ENCODE measurements around the gene NANOGP8.

NANOGP8 gene

DNA sequence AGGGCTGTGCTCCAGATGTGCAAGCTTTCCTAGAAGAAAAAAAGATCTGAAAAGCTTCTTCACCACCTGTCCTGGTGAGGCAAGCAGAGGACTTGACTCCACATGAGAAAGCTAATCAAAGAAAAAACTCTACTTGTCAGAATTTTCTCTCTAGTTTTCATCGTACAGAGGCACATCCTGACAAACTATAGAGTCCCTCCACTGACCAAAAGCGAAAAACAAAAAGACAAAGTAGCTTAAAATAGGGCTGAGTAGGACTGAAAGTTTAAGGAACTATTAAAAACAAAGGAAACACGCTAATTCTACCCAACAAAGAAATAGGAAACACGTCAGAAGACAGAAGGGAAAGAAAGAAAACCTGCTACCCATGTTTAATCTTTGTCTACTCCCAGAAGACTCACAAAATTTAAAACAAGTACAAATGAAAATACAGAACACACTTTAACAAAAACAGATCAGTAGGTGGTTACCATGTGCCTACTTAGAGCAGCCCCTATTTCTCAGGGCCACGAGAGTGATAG is 26.5 kb downstream of the NANOGP8 start:
- DNase-seq: no peak

DNA sequence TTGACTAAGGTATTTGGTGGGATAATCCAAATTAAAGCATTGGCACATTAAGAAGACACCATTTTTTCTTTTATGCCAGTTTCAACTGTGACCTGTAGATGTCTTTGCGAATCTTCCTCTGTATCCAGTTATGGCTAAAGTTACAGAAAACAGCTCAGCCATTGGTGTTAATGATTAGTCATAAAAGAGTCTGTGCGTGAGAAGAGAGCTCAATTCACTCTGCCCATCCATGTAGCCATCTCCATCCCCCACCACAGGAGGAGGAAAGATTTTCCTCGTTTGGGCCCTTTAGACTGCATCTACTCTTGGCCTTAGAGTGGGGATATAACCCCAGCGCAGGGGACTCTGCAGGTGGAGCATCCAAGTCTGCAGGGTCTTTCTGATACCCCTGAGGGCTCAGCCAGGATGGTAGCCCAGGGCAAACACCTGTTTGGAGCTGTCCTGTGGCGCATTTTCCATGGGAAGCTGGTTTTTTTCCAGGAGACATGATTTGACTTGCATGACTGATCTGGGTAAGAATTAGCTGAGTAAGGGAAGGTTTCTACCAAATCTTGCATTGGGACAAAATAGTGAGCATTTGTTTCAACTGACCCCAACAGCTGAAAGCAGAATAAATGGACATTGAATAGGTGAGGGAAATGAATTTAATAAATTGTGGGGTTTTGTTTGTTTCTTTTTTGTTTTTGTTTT is 29.5 kb downstream of the NANOGP8 start:
- DNase-seq: no peak

DNA sequence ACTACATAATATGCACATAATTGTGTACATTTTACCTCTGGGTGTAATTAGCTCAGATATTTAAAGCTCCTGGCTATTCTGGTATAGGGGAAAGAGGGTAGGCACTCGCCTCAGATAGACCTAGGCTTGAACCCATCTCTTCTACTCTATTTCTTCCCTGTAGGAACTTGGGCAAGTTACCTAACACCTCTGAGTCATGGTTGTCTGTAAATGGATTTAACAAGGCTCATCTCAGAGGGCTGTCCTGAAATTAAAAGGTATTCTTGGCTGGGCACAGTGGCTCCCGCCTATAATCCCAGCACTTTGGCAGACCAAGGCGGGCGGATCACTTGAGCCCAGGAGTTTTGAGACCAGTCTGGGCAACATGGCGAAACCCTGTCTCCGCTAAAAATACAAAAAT is 30.7 kb downstream of the NANOGP8 start:
- no peak for DNase-seq

DNA sequence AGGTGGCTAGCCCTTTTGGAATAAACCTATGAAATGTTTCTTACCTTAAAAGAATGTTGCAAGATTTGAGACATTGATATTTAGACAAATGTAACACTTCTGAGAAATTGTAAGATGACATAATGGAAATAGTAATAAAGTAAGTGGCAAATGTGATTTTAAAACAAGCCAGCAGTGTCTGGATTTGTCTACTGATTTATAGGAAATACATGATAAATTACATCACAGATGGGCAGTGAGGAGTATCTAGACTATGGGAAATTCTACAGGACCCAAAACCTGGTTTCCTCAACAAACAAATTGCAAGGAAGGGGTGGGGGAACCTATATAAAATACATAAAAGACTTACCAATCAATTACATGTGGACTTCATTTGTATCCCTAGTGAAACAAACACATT is 37.1 kb downstream of the NANOGP8 start:
- no peak for DNase-seq

DNA sequence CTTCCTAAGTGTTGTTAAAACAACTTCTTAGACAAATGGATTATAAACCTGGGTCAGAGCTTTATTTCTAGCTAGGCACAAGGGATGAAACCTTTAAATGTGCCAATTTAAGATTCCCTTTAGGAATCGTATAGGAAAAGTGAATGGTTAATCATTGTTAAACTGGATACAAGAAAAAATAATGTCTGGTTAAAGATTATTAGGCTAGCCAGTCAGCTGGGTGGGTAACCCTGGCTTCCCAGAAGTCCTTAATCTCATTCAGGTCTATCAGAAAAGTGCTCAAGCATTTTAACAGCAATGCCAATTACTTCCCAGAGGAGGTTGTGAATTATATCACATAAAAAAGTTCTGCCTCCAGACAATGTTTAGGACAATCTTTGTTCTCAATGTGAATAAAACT is 37.6 kb downstream of the NANOGP8 start:
- DNase-seq: no peak

DNA sequence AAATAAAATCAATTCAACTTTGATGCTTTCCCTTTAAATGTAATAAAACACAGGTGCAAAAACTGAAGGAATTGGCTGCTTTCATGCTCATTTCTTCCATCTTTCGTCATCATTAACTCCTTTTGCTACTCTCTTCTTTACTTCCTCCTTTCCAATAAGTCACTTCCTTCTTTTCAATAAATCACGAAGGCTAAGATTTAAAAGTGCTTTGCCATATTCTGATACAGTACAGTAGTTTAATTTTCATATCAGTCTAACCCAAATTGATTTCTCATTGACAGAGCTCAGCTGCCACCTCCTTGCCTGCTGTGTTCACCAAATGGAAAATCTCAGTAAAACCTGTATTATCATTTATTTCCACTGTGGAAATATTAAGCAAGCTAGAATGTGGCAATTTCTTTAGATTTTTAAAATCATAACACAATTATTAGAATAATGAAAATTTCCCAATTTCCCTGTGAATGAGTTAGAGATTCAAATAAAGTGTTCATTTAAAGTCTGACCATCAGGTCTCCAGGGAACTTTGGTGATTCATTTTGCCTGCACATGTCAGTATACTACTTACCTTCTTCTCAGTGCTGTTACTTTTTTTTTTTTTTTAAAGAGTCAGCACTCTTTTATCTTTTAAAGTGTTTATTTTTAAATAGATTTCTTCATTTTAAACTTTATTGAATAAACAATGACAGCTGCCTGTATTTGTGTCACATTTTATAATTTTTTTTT is 41.6 kb downstream of the NANOGP8 start:
- no peak for DNase-seq

DNA sequence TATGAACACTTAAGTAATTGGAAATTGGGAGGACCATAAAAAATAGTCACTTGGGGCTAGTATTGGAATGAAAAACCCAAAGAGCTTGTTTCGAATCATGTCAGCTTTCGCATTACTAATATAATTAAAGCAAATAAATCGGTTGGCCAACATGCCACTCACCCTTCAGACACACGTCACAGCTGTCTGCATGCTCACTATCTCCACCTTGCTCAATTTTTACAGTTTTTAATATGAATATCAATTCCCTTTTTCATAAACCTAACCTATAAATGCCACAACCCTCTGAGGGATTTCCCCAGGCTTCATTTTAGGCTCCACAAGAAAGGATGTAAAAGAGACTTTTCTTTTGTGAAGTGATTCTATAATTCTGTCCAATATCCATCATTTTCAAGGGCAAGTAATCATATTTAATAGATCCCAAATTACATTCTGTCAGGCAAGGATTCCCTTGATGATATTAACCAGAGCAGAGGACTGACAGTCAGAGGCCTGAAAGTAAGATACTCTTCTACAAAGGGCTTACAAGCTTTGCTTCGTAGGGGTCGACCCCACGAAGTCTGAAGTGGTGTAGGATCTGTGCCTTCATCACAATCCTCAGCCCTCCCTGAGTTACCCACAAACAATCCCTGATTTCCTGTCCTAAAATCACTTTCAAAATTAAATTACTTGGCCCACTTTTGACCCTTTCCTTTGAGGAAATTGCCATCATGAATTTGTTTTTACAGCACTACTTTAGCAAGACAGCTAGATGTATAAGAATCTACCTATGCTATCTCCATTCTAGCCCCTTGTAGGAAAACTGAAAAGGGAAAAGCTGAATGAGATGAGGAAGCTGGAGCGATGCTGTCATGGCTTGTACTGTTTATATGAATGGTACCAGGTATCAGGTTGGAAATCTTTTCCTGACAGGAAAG is 44.5 kb downstream of the NANOGP8 start:
- no peak for DNase-seq

DNA sequence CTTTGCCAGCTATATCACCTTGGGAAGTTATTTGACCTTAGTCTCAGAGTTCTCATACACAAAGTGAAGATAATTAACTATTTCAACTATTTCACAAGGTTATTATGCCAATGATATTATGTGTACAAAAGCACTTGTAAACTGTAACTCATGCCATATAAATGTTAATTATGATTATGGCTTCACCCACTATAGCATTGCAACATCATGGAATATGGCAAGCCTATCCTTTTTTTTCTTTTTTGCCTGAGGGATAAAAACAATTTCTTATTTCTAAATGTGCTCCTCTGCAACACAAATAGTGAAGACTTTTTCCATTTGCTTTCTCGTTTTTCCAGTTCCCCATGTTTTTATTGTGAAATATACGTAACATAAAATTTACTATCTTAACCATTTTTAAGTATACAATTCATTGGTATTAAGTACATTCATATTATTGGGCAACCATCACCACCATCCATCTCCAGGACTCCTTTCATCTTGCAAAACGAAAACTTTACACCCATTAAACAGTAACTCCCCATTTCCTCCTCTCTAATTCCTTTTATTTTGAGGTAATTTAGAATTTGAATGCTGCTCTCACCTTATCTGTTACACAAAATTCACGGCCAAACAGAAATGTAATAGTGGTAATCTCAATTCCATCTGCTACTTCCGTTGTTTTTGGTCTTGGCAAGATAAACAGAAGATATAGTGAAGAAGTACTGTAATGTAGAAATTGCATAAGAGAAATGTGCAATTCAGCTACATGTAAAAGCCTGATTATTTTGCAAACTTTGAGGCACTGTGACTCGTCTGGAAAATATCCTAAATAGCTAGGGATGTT is 46.3 kb downstream of the NANOGP8 start:
- DNase-seq: no peak
